ENCODE measurements around the gene CAGE1. TPM values are rescaled to one million over a fixed set of nuclear protein-coding genes. Genes with fewer than 3 reads are reported as not detected.

CAGE1 gene
- total RNA-seq, 1 donor from 2014 or later, result 0.19 TPM

DNA sequence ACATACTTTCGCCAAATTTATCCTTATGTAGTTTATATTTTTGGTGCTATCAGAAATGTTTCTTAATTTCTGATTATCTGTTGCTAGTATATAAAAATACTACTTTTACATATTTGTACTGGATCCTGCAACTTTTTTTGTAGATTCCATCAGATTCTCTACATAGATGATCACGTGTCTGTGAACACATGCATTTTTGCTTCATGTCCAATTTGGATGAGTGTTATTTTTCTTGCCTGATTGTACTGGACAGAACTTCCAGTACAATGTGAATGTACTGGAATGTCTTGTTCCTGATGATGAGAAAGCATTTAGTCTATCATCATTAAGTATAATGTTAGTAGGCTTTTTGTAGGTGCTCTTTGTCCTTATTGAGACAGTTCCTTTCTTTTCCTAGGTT lies 51.5 kb downstream of the CAGE1 start:
- H3K9me3 Mint-ChIP-seq (ENCODE audit: unreplicated experiment), result no peaks in the 10 kb centered on the region
- H3K27ac Mint-ChIP-seq (ENCODE audit: unreplicated experiment), result no peak overlapping the region
- no peaks in the 10 kb centered on the region for H3K27me3 Mint-ChIP-seq (ENCODE audit: unreplicated experiment)
- TF ChIP-seq, protein P1, sequence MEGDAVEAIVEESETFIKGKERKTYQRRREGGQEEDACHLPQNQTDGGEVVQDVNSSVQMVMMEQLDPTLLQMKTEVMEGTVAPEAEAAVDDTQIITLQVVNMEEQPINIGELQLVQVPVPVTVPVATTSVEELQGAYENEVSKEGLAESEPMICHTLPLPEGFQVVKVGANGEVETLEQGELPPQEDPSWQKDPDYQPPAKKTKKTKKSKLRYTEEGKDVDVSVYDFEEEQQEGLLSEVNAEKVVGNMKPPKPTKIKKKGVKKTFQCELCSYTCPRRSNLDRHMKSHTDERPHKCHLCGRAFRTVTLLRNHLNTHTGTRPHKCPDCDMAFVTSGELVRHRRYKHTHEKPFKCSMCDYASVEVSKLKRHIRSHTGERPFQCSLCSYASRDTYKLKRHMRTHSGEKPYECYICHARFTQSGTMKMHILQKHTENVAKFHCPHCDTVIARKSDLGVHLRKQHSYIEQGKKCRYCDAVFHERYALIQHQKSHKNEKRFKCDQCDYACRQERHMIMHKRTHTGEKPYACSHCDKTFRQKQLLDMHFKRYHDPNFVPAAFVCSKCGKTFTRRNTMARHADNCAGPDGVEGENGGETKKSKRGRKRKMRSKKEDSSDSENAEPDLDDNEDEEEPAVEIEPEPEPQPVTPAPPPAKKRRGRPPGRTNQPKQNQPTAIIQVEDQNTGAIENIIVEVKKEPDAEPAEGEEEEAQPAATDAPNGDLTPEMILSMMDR (IDR thresholded peaks at IDR 0.05), result no peak
- DNase-seq (ENCODE audit: extremely low spot score, unreplicated experiment), result no peak
- H3K4me3 Mint-ChIP-seq (ENCODE audit: unreplicated experiment), result no peak overlapping the region
- H3K4me1 Mint-ChIP-seq (ENCODE audit: unreplicated experiment), result peaks cover 12% of the 10 kb centered on the region
- H3K36me3 Mint-ChIP-seq (ENCODE audit: unreplicated experiment), result no peaks in the 10 kb centered on the region

DNA sequence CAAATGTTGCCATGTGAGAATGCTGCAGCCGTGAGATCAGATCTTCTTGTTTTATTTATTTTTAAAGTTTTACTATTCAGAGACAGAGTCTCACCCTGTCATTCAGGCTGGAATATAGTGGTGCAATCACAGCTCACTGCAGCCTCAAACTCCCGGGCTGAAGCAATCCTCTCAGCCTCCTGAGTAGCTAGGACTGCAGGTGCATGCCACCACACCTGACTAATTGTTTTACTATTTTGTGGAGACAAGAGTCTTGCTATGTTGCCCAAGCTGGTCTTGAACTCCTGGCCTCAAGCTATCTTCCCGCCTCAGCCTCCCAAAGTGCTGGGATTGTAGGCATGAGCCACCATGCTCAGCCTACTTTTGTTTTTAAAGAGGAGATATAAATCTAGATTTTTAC lies 54.0 kb downstream of the CAGE1 start:
- H3K4me3 Mint-ChIP-seq (ENCODE audit: unreplicated experiment), result no peak overlapping the region
- H3K27me3 Mint-ChIP-seq (ENCODE audit: unreplicated experiment), result no peaks in the 10 kb centered on the region
- no peaks in the 10 kb centered on the region for H3K36me3 Mint-ChIP-seq (ENCODE audit: unreplicated experiment)
- no peaks in the 10 kb centered on the region for H3K9me3 Mint-ChIP-seq (ENCODE audit: unreplicated experiment)
- H3K4me1 Mint-ChIP-seq (ENCODE audit: unreplicated experiment), result no peaks in the 10 kb centered on the region
- no peak for DNase-seq (ENCODE audit: extremely low spot score, unreplicated experiment)
- H3K27ac Mint-ChIP-seq (ENCODE audit: unreplicated experiment), result no peak overlapping the region
- TF ChIP-seq, protein P1 (IDR thresholded peaks at IDR 0.05), result no peak

DNA sequence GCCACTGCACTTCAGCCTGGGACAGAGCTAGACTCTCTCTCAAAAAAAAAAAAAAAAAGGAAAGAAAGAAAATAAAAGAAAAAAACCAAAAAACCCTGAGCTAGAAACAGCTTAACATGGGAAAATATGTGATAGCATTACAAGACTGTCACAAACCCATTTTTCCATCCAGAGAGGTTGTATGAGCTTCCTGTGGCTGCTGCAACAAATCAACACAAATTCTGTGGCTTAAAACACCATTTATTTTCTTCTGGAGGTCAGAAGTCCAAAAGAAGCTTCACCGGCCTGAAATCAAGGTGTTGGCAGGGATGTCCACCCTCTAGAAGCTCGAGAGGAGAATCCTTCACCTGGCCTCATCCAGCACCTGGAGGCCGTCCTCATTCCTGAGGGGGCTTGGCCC lies 54.9 kb downstream of the CAGE1 start:
- H3K27me3 Mint-ChIP-seq (ENCODE audit: unreplicated experiment), result no peaks in the 10 kb centered on the region
- no peak overlapping the region for H3K27ac Mint-ChIP-seq (ENCODE audit: unreplicated experiment)
- H3K4me3 Mint-ChIP-seq (ENCODE audit: unreplicated experiment), result no peak overlapping the region
- TF ChIP-seq, protein P1 (IDR thresholded peaks at IDR 0.05), result no peak
- H3K4me1 Mint-ChIP-seq (ENCODE audit: unreplicated experiment), result no peaks in the 10 kb centered on the region
- H3K9me3 Mint-ChIP-seq (ENCODE audit: unreplicated experiment), result no peaks in the 10 kb centered on the region
- no peaks in the 10 kb centered on the region for H3K36me3 Mint-ChIP-seq (ENCODE audit: unreplicated experiment)
- DNase-seq (ENCODE audit: extremely low spot score, unreplicated experiment), result no peak

DNA sequence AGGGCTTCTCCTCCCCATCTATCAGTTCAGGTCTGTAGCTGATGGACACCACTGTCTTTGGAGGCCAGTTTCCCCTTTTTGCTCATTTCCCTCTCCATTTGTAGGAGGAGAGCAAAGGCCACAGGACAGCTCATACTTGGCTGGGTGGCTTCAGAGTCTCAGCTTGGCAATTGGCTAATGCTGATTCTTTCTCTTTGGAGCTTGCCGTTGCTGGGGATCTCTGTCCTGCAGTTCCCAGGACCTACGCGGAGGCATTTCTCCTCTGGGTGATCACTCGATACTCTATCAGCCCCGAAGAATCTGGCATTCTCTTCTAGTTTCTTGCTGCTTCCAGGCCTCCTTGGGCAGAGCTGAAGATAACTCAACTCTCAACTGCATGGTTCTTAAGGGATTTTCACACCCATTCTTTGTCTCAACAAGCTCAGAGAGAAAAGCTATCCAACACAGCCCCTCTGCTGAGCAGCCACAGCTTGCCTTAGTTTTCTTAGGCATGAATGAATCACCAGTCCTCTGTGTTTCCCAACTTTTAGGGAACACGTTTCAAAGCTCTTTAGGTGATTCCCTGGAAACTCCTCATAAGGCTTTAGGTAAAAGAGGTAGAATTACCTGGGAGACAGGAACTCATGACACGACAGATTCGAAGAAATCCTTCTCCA lies 57.3 kb downstream of the CAGE1 start:
- TF ChIP-seq, protein P1 (IDR thresholded peaks at IDR 0.05), result no peak
- H3K27ac Mint-ChIP-seq (ENCODE audit: unreplicated experiment), result no peak overlapping the region
- DNase-seq (ENCODE audit: extremely low spot score, unreplicated experiment), result no peak
- H3K4me3 Mint-ChIP-seq (ENCODE audit: unreplicated experiment), result no peak overlapping the region
- H3K36me3 Mint-ChIP-seq (ENCODE audit: unreplicated experiment), result no peaks in the 10 kb centered on the region
- no peaks in the 10 kb centered on the region for H3K27me3 Mint-ChIP-seq (ENCODE audit: unreplicated experiment)
- no peaks in the 10 kb centered on the region for H3K4me1 Mint-ChIP-seq (ENCODE audit: unreplicated experiment)
- H3K9me3 Mint-ChIP-seq (ENCODE audit: unreplicated experiment), result no peaks in the 10 kb centered on the region

DNA sequence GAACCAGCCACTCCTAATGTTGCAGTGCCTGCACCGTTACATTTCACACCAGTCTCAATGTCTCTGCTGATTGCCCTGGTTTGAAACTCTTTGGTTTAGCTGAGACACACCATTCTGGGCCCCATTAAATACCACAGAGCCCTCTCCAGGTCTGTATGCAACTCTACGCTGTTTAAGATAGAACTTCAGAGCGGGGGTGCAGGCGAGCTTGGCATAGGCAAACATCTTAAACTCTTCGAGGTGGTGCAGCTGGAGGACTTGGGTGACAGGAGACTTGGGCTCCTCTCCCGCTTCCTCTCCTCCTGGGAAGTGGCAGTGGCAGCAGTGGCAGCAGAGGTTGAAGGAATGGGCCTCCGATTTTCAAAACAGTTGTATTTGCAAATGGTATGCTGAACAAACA lies 58.1 kb downstream of the CAGE1 start:
- no peaks in the 10 kb centered on the region for H3K36me3 Mint-ChIP-seq (ENCODE audit: unreplicated experiment)
- H3K27me3 Mint-ChIP-seq (ENCODE audit: unreplicated experiment), result no peaks in the 10 kb centered on the region
- H3K4me3 Mint-ChIP-seq (ENCODE audit: unreplicated experiment), result no peak overlapping the region

More for the DNA sequence above, 58.1 kb downstream of the CAGE1 start:
- TF ChIP-seq, protein P1 (IDR thresholded peaks at IDR 0.05), result no peak
- DNase-seq (ENCODE audit: extremely low spot score, unreplicated experiment), result peak; percentile 67
- H3K9me3 Mint-ChIP-seq (ENCODE audit: unreplicated experiment), result no peaks in the 10 kb centered on the region
- H3K27ac Mint-ChIP-seq (ENCODE audit: unreplicated experiment), result no peak overlapping the region
- no peaks in the 10 kb centered on the region for H3K4me1 Mint-ChIP-seq (ENCODE audit: unreplicated experiment)

All from osteocyte (in vitro differentiated cells).